Measurements from ENCODE around the gene PCSK7.

- TF ChIP-seq CTCF (IDR thresholded peaks at IDR 0.05) (no peak), POLR2A (IDR thresholded peaks at IDR 0.05) (no peak)
Measured at GRCh38 chr11:117189941-117190544, 41.8 kb downstream of the PCSK7 start.
